ENCODE data around the gene ADRA2C. TPM values are rescaled to one million over a fixed set of nuclear protein-coding genes. Genes with fewer than 3 reads are reported as not detected.
"Not testable (repeated sequence)": the region's sequence is repeated elsewhere in the genome, so short reads cannot be mapped to it uniquely, and the experiment has no call there.

Gene ADRA2C
- total and polyA plus RNA-seq, 7 donors, result 0.33 to 5.2 (median 1.2) TPM; not detected in 2

DNA sequence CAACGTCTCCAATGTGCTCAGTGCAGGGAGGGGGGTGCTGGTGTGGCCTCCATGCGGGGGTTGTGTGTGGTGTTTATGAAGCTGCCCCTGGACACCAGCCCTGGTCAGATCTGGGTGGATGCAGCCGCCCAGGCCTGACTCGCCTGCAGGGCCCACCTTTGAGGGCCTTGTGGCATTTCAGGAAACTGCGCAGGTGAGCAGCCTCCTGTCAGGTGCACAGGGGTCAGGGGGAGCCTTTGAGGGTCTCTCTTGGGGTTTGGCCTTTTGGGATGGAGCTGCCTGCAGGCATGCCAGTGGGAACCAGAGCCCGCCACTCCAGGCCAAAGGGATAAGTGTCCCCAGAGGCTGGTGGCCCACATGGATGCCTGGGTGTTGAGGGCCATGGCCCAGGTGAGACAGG lies 45.4 kb downstream of the ADRA2C start:
- no peak for DNase-seq
- H3K27ac ChIP-seq, result no peak overlapping the region
- no peaks in the 10 kb centered on the region for H3K36me3 ChIP-seq
- H3K27me3 ChIP-seq, result peaks cover 0 to 39% (median 4%) of the 10 kb centered on the region in 3 donors
- WGBS, 2 donors, result 80 to 83% methylated on average over 6 of the region's 6 CpGs
- no peaks in the 10 kb centered on the region for H3K4me1 ChIP-seq
- H3K4me3 ChIP-seq, result no peak overlapping the region
- intact Hi-C loops (cut with DNase I), result no loop called here
- TF ChIP-seq EP300 (IDR thresholded peaks at IDR 0.05), result no peak
- no peaks in the 10 kb centered on the region for H3K9me3 ChIP-seq

DNA sequence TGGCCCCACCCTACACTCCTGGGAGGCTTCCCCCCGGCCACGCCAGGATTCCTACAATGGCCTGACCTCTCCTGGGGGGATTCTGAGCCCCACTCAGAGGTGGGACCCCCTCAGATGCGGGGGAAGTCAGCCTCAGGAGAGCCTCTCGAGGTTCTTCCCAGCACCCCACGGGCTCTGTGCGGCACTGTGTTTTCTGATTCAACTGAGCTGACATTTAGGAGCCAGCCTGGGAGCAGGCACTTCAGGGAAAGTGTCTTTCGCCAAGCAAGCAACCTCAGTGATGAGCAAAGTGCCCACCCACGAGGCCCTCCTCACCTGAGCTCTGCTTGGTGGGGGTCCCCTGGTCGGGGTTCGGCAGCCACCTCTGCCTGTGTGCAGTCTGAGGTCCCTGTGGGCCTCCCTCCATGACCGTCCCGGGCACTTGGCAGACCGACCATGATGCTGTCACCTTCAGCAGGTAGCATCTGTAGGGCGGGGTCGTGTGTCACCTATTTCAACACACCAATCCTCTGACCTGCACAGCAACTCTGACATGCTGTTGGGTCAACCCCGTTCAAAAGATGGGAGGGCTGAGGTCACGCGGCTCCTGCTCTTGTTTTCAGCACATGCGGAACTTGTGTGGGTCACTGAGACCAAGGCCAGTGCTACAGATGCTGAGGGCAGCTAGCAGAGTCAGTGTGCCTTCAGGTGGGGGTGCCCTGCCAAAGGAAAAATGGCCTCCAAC lies 46.2 kb downstream of the ADRA2C start:
- Histone ChIP-seq H3K27ac (no peak overlapping the region), H3K4me1 (no peaks in the 10 kb centered on the region), H3K27me3 (peaks cover 0 to 35% (median 4%) of the 10 kb centered on the region in 3 donors), H3K4me3 (no peak overlapping the region), H3K36me3 (no peaks in the 10 kb centered on the region), H3K9me3 (peaks cover 0 to 2% (median 0%) of the 10 kb centered on the region in 4 donors)
- no peak for TF ChIP-seq POLR2A (IDR thresholded peaks at IDR 0.05)
- no peak for TF ChIP-seq EP300 (IDR thresholded peaks at IDR 0.05)
- TF ChIP-seq CTCF (IDR thresholded peaks at IDR 0.05), result no peak
- no peak for TF ChIP-seq POLR2AphosphoS5 (IDR thresholded peaks at IDR 0.05)
- intact Hi-C loops (cut with DNase I), result no loop called here
- 79 to 83% methylated on average over 19 of the region's 19 CpGs for WGBS, 2 donors
- DNase-seq, result no peak

- H3K4me3 ChIP-seq, result no peak overlapping the region
- WGBS, 2 donors, result 83 to 84% methylated on average over 29 of the region's 29 CpGs
- peaks cover 0 to 24% (median 4%) of the 10 kb centered on the region in 3 donors for H3K27me3 ChIP-seq
- no peaks in the 10 kb centered on the region for H3K36me3 ChIP-seq
- no peak overlapping the region for H3K27ac ChIP-seq
- no peak for DNase-seq
- no peaks in the 10 kb centered on the region for H3K4me1 ChIP-seq
- no peak for TF ChIP-seq POLR2A (IDR thresholded peaks at IDR 0.05)
- intact Hi-C loops (cut with DNase I), result no loop called here
- peaks cover 0 to 2% (median 0%) of the 10 kb centered on the region in 4 donors for H3K9me3 ChIP-seq
Measured at GRCh38 chr4:3813151-3814052, 47.2 kb downstream of the ADRA2C start.

- 83 to 84% methylated on average over 6 of the region's 6 CpGs for WGBS, 2 donors
- DNase-seq, result no peak
Measured at GRCh38 chr4:3814053-3814570, 47.9 kb downstream of the ADRA2C start.

GRCh38 chr4:3814838-3815237 lies 48.7 kb downstream of the ADRA2C start:
- H3K27ac ChIP-seq; DNase-seq; intact Hi-C loops (cut with DNase I); H3K4me3 ChIP-seq; H3K4me1 ChIP-seq; H3K9me3 ChIP-seq; H3K36me3 ChIP-seq: not testable (repeated sequence)
- H3K27me3 ChIP-seq, result peaks cover 0 to 13% (median 0%) of the 10 kb centered on the region in 3 donors

More at GRCh38 chr4:3814053-3814570, 47.9 kb downstream of the ADRA2C start:
- peaks cover 0 to 2% (median 0%) of the 10 kb centered on the region in 4 donors for H3K9me3 ChIP-seq
- no peak overlapping the region for H3K4me3 ChIP-seq
- TF ChIP-seq CTCF (IDR thresholded peaks at IDR 0.05) (no peak), POLR2AphosphoS5 (IDR thresholded peaks at IDR 0.05) (no peak), POLR2A (IDR thresholded peaks at IDR 0.05) (no peak), EP300 (IDR thresholded peaks at IDR 0.05) (no peak)
- H3K27ac ChIP-seq, result no peak overlapping the region
- no peaks in the 10 kb centered on the region for H3K36me3 ChIP-seq
- intact Hi-C loops (cut with DNase I), result no loop called here
- H3K27me3 ChIP-seq, result peaks cover 0 to 19% (median 0%) of the 10 kb centered on the region in 3 donors
- H3K4me1 ChIP-seq, result no peaks in the 10 kb centered on the region

DNA sequence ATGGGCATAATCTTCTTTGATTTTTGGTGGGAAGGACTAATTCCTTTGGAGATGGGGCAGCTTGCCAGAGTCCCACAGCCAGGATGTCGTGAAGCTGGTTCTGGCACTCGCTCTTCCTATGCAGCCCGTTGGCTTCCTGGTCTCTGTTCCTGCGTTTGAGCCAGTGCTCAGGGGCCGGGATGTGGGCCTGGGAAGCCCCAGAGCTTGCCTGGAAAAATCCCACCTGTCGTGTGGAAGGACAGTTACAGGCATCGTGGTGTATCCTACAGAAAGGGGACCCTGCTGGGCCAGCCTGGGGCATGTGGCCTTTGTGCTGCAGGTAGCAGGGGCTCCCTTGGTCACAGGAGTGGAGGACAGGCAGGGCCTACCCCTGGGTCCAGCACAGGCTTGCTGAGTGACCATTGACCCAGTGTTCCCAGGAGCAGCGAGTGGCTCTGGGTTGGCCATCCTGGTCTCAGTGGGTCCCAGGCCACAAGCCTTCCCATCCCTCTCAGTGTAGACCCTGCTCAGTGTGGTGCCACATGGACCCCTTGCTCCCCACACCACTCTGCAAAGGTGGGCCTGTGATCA lies 50.2 kb downstream of the ADRA2C start:
- TF ChIP-seq POLR2A (IDR thresholded peaks at IDR 0.05) (no peak), POLR2AphosphoS5 (IDR thresholded peaks at IDR 0.05) (no peak), EP300 (IDR thresholded peaks at IDR 0.05) (no peak), CTCF (IDR thresholded peaks at IDR 0.05) (no peak)
- Histone ChIP-seq H3K9me3 (peaks cover 0 to 2% (median 0%) of the 10 kb centered on the region in 4 donors), H3K36me3 (no peaks in the 10 kb centered on the region), H3K27me3 (peaks cover 0 to 3% (median 0%) of the 10 kb centered on the region in 3 donors), H3K4me1 (no peaks in the 10 kb centered on the region), H3K4me3 (no peak overlapping the region), H3K27ac (no peak overlapping the region)
- intact Hi-C loops (cut with DNase I), result no loop called here
- 78 to 89% methylated on average over 8 of the region's 8 CpGs for WGBS, 2 donors
- no peak for DNase-seq

All from sigmoid colon (tissue), 7 donors.